HK-2 (cell line): ENCODE results near the gene PNPLA2.

Source experiments
- DNase-seq: peaks from one replicate; pipeline ENCODE4 v3.0.0-alpha.2; 2018; ENCODE audit not compliant: unreplicated experiment

The PNPLA2 gene

DNA sequence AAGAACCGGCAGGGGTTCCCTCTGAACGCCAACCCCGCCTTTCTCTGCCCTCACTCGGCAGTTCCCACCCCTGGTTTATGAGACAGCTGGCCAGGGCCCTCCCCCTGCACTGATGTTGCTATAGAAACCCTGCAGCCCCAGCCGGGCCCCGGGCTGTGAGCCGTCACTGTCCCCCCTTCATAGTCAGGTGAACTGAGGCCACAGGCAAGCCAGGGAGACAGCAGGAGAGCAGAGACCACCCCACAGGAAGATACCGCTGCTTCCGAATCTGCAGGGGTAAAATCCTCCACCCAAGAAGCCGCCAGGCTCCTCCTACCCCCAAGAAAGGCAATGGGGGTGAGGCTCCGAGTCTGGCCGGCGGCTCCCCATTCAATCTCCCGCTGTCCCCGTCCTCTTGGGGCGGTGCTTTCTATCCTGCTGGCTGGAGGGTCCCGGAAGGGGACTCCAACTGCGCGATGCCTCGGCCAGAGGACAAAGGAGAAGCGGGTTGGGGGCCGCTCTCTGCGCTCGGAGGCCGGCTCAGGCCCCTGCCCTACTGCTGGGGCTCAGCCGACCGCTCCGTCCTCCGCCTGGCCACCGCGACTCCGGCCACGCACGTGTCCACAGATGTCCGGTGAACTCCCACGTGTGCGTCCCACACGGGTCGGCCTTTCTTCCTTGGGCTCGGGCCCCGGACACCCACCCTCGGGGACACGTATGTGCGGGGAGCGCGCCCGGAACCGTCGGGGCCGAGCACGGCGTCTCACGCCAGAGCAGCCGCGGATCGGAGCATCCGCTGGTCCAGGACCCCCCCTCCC, 21.2 kb upstream of the PNPLA2 start:
- DNase-seq: peak; percentile 70

DNA sequence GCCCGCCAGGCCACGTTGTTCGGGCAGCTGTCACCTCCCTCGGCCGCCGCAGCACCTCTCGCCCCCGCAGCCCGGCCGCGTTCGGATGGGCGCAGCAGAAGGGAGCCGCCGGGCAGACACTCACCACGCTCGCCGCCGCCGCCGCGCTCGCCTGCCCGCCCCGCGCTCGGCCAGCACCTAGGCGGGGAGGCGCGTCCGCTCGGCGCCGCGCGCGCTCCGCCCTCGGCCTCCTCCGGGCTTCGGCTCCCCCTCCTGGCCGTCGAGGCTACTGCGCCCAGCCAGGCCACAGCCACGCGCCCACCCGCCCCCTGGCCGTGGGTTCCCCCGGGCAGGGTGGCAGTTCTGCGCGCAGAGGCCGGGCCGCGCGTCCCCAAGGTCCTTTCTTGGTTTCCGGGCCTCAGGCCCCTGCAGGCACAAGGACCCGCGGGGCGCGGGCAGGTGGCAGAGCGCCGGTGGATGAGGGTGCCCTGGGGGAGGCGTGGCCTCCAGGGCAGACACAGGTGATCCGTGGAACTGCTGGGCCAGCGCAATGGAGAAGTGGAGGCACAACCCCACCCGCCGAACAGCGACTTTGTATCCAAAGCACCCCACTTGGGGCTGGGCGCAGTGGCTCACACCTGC, 20.5 kb upstream of the PNPLA2 start, which contains the start of gene SLC25A22:
Gene SLC25A22 (minus strand): TSS at position 189 of the 621 bp plus-strand sequence. CDS start 3,275 bp downstream, outside the sequence.
- peak; percentile 67 for DNase-seq

DNA sequence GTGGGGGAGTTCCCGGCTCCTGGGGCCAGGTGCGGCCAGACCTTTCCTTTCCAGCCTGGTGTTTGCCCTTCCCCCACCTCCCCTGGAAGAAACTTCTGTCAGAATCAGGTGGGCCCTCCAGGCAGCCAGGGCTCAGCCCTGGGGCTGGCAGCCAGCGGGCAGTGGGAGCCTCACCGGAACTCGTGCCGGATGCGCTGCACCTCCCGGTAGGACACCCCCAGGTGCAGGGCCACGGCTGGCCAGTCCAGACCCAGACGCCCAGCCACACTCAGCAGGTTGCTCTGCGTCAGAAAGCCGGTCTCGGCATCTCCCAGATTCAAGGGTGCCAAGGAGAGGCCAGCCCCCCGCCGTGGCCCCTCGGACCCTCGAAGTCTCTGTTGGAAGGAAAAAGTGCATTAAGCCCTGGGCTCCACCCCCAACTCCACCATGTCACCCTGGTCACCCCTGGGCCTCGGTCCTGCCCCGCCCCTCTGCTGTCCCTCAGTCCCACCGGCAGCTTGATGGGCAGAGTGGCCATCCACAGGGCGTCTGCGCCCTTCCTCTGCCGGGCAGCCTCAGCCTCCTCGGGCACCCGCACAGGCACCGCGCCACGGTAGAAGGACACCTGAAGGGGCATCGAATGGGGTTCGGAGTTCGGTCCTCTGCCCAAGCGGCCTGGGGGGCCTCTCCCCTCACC, 18.9 kb upstream of the PNPLA2 start:
- no peak for DNase-seq

- no peak for DNase-seq
Measured at GRCh38 chr11:800473-800872, 18.2 kb upstream of the PNPLA2 start.

GRCh38 chr11:801097-801780, 17.5 kb upstream of the PNPLA2 start:
- no peak for DNase-seq

DNA sequence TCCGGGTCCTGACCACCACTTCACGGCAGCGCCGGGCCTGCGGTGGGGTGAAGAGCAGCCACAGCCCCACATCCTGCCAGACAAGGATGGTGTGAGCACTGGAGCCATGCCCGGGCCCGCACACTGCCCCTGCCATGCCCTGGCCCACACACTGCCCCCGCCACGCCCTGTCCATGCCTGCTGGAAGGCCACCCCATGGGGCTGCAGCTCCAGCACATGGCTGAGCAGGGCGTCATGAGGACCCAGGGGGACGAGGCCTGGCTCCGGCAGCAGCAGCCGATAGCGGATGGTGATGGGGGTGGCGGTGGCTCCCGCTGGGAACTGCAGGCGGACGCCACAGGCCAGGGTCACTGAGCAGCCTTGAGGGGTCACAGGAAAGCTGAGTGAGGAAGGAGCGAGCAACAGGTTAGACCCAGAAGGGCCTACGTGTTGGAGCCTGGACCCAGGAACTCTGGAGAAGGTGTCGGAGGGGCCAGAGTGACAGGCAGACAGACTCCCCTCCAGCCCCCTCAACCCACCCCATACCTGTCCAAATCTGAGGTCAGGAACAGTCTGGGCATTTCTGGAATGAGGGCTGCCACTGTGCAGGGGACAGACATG, 16.6 kb upstream of the PNPLA2 start:
- DNase-seq: no peak

DNA sequence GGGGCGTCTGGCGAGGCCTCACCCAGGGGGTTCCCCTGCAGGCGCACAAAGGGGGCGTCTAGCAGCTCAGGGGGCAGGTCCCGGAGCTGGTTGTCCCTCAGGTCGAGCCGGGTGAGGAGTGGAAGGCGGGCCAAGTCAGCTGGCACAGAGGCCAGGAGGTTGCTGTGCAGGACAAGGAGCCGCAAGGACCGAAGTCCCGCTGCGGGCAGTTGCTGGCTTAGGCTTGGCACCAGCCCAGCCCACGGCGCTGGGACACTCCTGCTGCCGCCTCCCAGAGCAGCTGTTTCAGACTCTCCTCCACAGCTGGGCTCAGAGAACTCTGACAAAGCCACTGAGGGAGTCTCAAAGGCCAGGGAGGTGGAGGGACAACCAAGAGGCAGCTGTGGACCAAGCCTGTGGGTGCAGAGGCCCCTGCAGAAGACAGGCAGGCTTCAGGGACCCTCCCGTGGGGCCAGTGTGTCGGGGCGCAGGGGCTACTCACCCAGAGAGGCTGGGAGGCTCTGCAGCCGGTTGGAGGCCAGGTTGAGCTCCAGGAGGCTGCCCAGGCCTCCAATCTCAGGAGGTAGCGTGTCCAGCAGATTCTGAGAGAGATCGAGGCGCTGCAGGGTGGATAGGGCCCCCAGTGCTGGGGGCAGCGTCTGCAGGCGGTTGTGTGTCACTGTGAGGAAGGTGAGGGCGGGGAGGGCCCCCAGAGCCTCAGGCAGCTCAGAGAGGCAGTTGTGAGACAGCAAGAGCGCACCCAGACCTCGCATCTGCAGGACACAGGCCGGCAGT, 15.8 kb upstream of the PNPLA2 start:
- no peak for DNase-seq

DNA sequence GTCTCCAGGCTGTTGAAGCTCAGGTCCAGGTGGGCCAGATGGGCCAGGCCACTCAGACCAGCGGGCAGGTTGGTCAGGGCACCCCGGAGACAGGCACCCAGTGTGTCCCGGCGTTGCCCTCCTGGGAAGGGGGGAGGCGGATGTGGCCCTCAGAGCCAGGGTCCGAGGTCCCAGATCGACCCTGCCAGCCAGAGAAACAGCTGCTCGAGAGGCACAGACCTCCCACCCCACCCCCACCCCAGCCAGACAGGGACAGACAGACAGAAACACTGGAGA, 15.3 kb upstream of the PNPLA2 start:
- no peak for DNase-seq

- no peak for DNase-seq
Measured at GRCh38 chr11:803770-804598, 14.7 kb upstream of the PNPLA2 start.

- DNase-seq: no peak
Measured at GRCh38 chr11:804599-804964, 14.1 kb upstream of the PNPLA2 start.

DNA sequence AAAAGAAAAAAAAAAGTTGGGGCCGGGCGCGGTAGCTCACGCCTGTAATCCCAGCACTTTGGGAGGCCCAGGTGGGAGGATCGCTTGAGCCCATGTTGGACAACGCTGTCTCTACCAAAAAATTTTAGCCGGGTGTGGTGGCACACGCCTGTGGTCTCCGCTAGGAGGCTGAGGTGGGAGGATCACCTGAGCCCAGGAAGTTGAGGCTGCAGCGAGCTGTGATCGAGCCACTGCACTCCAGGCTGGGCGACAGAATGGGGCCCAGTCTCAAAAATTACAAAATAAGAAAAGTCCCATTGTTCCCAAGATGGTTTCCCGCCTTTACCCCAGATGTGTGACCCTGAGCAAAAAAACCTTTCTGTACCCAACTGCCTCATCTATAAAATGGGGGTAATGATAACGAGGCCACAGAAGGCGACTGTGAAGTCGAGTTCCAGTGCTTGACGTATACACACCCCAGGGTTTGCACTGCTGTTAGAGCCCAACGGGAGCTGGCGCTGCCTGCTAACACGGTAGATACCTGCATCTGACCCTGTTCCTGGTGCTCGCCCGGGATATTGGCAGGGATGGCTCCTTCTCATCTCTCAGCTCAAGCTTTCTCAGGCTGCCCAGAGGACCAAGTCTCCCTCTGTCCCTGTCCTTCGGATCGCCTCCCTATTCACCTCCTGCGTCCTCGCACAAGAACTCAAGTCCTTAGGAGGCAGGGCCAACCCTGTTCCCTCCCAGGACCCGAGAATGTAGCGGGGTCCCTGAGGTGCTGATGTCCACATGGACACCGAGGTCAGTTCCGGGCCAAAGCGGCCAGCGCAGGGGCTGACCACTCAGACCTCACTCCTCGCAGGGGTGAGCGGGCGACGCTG, 10.1 kb upstream of the PNPLA2 start:
- no peak for DNase-seq

GRCh38 chr11:809287-810039, 9.3 kb upstream of the PNPLA2 start, which contains the start of gene RPLP2:
TSS of gene RPLP2 (plus strand) at chr11:809967. CDS start at chr11:810235, 268 bp downstream.
- peak; percentile 90 for DNase-seq

GRCh38 chr11:810040-810567, 8.6 kb upstream of the PNPLA2 start:
- DNase-seq: no peak

DNA sequence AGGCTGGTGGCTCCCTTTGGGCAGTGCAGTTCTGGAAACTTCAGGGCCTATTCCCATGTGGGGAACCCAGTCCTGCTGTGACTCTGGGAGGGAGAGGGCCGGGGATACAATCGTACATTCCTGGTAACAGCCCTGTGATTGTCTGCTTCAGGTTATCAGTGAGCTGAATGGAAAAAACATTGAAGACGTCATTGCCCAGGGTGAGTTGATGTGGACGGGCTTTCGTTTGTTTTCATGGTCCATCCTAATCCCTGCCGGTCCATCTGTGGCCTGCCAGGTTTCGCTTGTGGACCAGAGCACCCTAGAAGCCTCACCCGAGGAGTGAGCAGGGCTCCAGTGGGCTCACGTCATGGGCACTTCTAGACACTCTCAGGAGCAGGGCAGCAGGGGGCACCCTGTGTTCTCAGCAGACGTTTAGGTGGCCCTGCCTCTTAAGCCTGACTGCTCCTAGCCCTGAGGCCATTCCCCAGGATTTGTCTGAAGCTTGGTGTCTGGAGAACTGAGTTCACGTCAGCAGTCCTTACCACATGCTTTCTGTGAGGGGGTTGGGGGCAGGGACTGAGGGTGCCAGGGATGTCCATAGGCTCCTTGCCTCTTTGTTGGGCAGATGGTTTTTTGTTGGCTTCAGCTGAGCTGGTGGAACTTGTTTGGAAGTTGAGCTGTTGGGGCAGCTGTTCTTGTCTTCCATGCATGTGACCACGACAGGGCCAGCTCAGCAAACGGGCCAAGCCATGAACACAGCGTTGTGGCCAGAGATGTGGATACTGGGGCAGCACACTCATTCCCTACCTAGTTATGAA, 7.1 kb upstream of the PNPLA2 start:
- no peak for DNase-seq

GRCh38 chr11:812390-812789, 6.3 kb upstream of the PNPLA2 start:
- DNase-seq: no peak

GRCh38 chr11:813072-813455, 5.7 kb upstream of the PNPLA2 start:
- no peak for DNase-seq

DNA sequence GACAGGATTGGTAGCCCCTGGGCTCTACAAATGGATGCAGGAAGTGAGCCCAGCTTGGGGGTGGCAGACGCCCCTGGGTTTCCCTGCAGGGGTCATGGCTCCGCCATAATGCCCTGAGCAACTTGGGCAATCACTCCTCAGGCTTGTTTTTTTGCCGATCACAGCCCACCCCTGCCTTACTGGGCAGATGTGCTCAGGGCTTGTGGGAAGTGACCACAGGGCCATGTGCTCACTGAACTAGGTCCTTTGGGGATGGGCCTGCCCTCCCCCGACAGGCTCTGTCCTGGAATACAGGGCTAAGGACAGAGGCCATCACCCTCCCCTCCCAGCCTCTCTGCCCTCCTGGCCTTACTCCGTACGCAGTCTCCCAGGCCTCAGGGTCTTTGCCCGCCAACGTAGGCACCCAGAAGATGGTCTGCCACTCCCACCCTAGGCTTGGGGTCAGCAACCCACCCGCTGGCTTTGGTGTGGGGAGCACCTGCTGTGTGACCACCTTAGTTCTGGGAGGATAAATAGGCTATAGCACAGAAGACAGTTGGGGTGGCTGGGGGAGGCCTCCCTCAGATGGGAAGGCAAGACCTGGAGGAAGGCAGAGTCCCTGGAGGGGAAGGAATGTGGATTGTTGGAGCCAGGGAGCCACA, 5.1 kb upstream of the PNPLA2 start:
- no peak for DNase-seq
